Mesendoderm (in vitro differentiated cells): Measurements from ENCODE around the gene FAM110A.

Source experiments
- DNase-seq: peaks from one replicate; pipeline ENCODE4 v3.0.0; 2013
- H2AK5ac ChIP-seq: 2 replicates; pipeline ENCODE4 v1.6.1; 2013; ENCODE audit warnings: low read length, inconsistent platforms
- H2BK120ac ChIP-seq: 2 replicates; pipeline ENCODE4 v1.6.1; 2013; ENCODE audit warnings: low read depth, mild to moderate bottlenecking, low read length, moderate library complexity, mixed read lengths
- H2BK15ac ChIP-seq: replicated peaks from 2 replicates; pipeline ENCODE4 v1.6.1; 2013; ENCODE audit warnings: low read depth, mild to moderate bottlenecking, moderate library complexity
- H2BK5ac ChIP-seq: 2 replicates; pipeline ENCODE4 v1.6.1; 2013; ENCODE audit warnings: low read length, inconsistent platforms
- H3K18ac ChIP-seq: 2 replicates; pipeline ENCODE4 v1.6.1; 2013; ENCODE audit warnings: mild to moderate bottlenecking, low read length, mixed read lengths
- H3K23ac ChIP-seq: one replicate; pipeline ENCODE4 v1.6.1; 2013; ENCODE audit warnings: low read length
- H3K27ac ChIP-seq: 2 replicates; pipeline ENCODE4 v1.5.1; 2013; ENCODE audit warnings: low read depth, mild to moderate bottlenecking, inconsistent platforms, low read length, moderate library complexity
- H3K27me3 ChIP-seq: 2 replicates; pipeline ENCODE4 v1.6.1; 2013; ENCODE audit warnings: low read length, control low read depth, mild to moderate bottlenecking, inconsistent platforms; ENCODE audit not compliant: insufficient read depth, poor library complexity
- H3K36me3 ChIP-seq: 2 replicates; pipeline ENCODE4 v1.6.1; 2013; ENCODE audit warnings: low read length, inconsistent platforms; ENCODE audit not compliant: control insufficient read depth, insufficient read depth
- H3K4ac ChIP-seq: one replicate; pipeline ENCODE4 v1.6.1; 2013; ENCODE audit warnings: low read depth, mild to moderate bottlenecking, low read length, moderate library complexity
- H3K4me1 ChIP-seq: 2 replicates; pipeline ENCODE4 v1.6.1; 2013; ENCODE audit warnings: low read depth, low read length, inconsistent platforms; ENCODE audit not compliant: control insufficient read depth
- H3K4me2 ChIP-seq: 2 replicates; pipeline ENCODE4 v1.6.1; 2013; ENCODE audit warnings: low read length
- H3K4me3 ChIP-seq: 2 replicates; pipeline ENCODE4 v1.5.1; 2013; ENCODE audit warnings: mild to moderate bottlenecking, low read length
- H3K56ac ChIP-seq: one replicate; pipeline ENCODE4 v1.6.1; 2013; ENCODE audit warnings: low read length
- H3K79me1 ChIP-seq: 2 replicates; pipeline ENCODE4 v1.6.1; 2013; ENCODE audit warnings: low read length, inconsistent platforms
- H3K79me2 ChIP-seq: 2 replicates; pipeline ENCODE4 v1.6.1; 2013; ENCODE audit warnings: mild to moderate bottlenecking, low read length; ENCODE audit not compliant: control insufficient read depth, insufficient read depth
- H3K9ac ChIP-seq: 2 replicates; pipeline ENCODE4 v1.6.1; 2013; ENCODE audit warnings: low read length, inconsistent platforms
- H4K5ac ChIP-seq: one replicate; pipeline ENCODE4 v1.6.1; 2013; ENCODE audit warnings: low read length
- H4K8ac ChIP-seq: one replicate; pipeline ENCODE4 v1.6.1; 2013; ENCODE audit warnings: low read depth, mild to moderate bottlenecking, control low read depth, low read length, moderate library complexity
- WGBS: extraction: QIAGEN DNeasy Blood & Tissue Kit; methylation state at CpG from one replicate; pipeline ENCODE4 v1.1.7; 2013; ENCODE audit warnings: low lambda C conversion rate, missing lambda C conversion rate; ENCODE audit not compliant: insufficient coverage; ENCODE audit errors: extremely low coverage; 5-methylcytosine and 5-hydroxymethylcytosine counted together

The FAM110A gene

DNA sequence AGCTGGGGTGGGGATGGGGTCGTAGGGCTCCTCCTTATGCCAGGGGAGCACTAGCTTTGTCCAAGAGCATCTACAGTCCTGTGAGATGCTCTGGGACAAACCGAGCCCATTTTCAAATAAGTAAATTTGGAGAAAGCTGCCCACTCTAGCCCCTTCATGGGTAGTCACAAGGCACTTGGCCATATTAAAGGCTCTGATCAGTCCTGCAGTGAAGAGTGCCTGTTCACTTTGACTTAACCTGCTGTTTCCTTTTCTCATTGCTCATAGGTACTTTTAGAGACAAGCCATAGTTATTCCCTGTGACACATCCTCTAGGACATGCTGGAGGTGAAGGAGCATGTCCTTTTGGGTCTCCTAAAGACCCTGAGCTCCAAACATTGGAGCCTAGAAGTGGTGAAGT is 38.4 kb downstream of the FAM110A start:
- H3K4me1 ChIP-seq: no peaks in the 10 kb centered on the region
- no CpG with 5 or more reads among the region's 2 CpGs for WGBS
- H2AK5ac ChIP-seq: no peak overlapping the region
- H3K36me3 ChIP-seq: no peaks in the 10 kb centered on the region
- no peak overlapping the region for H2BK5ac ChIP-seq
- H3K4me2 ChIP-seq: no peak overlapping the region
- no peak overlapping the region for H3K27ac ChIP-seq
- no peak overlapping the region for H3K4ac ChIP-seq
- no peaks in the 10 kb centered on the region for H3K79me1 ChIP-seq
- no peak for DNase-seq
- H3K23ac ChIP-seq: no peak overlapping the region
- no peaks in the 10 kb centered on the region for H3K79me2 ChIP-seq
- H2BK15ac ChIP-seq: no peak overlapping the region
- H4K8ac ChIP-seq: no peak overlapping the region
- no peak overlapping the region for H2BK120ac ChIP-seq
- H3K9ac ChIP-seq: no peak overlapping the region
- no peak overlapping the region for H3K4me3 ChIP-seq
- no peak overlapping the region for H4K5ac ChIP-seq
- no peak overlapping the region for H3K18ac ChIP-seq
- no peaks in the 10 kb centered on the region for H3K27me3 ChIP-seq
- no peak overlapping the region for H3K56ac ChIP-seq

DNA sequence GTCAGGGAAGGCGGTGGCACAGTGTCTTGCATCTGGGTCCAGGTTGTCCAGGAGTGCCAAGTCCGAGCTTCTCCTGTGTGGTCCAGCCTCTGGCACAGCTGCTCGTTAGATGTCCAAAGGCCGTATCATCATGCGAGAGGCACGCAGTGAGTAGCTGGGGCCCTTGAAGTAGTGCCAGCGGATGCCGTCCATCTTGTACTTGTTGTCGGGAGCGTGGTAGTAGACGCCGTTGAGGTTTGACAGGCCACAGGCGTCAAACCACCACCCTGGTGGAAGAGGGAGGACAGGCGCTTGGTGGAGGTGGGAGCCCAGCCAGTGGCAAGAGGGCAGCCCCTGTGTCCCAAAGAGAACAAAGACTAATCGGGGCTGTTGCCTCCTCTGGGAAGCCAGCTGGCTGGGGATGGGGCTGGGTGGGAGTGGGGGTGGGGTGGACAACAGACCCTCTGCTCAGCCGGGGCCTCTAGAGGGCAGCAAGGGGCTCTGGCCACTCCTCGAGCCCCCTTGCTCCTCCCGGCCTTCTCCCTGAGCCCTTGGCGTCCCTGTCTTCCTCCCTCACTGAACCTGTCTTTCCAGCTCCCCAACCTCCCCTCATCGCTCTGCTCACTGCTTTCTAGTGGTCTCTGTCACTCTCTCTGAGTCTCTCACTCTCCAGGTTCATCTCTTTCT is 39.5 kb downstream of the FAM110A start:
- no peak overlapping the region for H2AK5ac ChIP-seq
- H2BK15ac ChIP-seq: no peak overlapping the region
- H3K27ac ChIP-seq: no peak overlapping the region
- no peaks in the 10 kb centered on the region for H3K36me3 ChIP-seq
- no peaks in the 10 kb centered on the region for H3K27me3 ChIP-seq
- H3K4me2 ChIP-seq: no peak overlapping the region
- H3K4me1 ChIP-seq: no peaks in the 10 kb centered on the region
- WGBS: no CpG with 5 or more reads among the region's 20 CpGs
- H4K5ac ChIP-seq: no peak overlapping the region
- H3K56ac ChIP-seq: no peak overlapping the region
- H2BK120ac ChIP-seq: no peak overlapping the region
- no peak overlapping the region for H2BK5ac ChIP-seq
- H4K8ac ChIP-seq: no peak overlapping the region
- H3K79me2 ChIP-seq: no peaks in the 10 kb centered on the region
- H3K4me3 ChIP-seq: no peak overlapping the region
- H3K23ac ChIP-seq: no peak overlapping the region
- peak; percentile 64 for DNase-seq
- no peaks in the 10 kb centered on the region for H3K79me1 ChIP-seq
- H3K4ac ChIP-seq: no peak overlapping the region
- no peak overlapping the region for H3K18ac ChIP-seq
- H3K9ac ChIP-seq: no peak overlapping the region

DNA sequence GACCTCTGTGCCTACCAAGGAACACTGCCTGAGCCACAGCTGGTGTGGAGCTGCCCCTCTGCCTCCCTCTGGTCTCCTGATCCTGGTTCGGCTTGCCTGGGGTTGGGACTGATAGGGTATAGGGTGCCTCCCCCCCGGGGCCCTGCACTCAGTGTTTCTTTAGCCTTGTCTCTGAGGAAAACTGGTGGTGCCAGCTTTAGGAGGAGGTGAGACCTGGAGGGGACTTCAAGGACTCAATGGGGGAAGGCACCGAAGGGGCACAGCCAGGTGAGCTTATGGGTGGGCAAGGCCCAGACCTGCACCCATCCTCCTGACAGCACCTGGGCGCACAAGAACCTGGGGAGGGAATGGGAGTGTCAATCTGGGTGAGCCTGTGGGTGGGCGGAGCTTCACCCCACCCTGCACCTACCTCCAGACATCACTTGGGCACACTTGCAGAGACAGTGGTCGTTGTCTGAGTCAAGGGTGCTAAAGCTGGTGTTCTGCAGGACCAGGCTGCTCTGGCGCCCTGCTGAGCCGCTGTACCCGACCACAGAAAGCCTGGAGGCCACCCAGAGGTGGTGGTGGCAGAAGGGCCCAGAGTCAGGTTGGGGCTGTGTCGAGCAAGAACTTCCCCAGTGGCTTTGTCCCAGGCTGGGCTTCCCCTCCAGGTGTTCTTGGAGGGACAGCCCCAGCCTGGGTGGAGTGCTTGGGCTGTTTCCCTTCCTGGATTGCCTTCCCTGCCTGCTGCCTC is 40.5 kb downstream of the FAM110A start:
- H3K27me3 ChIP-seq: no peaks in the 10 kb centered on the region
- H3K79me2 ChIP-seq: no peaks in the 10 kb centered on the region
- no peaks in the 10 kb centered on the region for H3K4me1 ChIP-seq
- no peak overlapping the region for H3K56ac ChIP-seq
- no peaks in the 10 kb centered on the region for H3K79me1 ChIP-seq
- no peak overlapping the region for H4K8ac ChIP-seq
- WGBS: no CpG with 5 or more reads among the region's 10 CpGs
- H3K4me3 ChIP-seq: no peak overlapping the region
- no peak overlapping the region for H4K5ac ChIP-seq
- no peak overlapping the region for H2BK120ac ChIP-seq
- H3K36me3 ChIP-seq: no peaks in the 10 kb centered on the region
- H2AK5ac ChIP-seq: no peak overlapping the region
- no peak overlapping the region for H3K9ac ChIP-seq
- H3K27ac ChIP-seq: no peak overlapping the region
- no peak overlapping the region for H3K18ac ChIP-seq
- no peak overlapping the region for H2BK5ac ChIP-seq
- H3K23ac ChIP-seq: no peak overlapping the region
- DNase-seq: no peak
- H3K4me2 ChIP-seq: no peak overlapping the region
- H2BK15ac ChIP-seq: no peak overlapping the region
- H3K4ac ChIP-seq: no peak overlapping the region

DNA sequence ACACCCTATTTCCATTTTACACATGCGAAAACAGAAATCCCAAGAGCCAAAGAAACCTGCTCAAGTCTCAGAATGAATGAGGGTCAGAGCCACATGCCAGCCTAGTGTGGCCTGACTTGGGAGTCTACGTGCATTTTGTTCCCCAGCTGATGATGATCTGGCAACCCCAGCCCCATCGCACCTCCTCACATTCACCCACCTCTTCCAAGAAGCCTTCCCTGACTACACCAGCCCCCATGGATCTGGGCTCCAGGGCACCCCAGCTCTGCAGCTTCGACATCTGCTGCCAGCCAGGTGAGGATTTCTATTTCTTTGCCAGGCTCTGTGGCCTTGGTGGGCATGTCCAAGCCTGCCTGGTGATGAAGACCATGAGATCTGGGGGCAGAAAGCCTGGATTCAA is 41.6 kb downstream of the FAM110A start:
- H4K5ac ChIP-seq: no peak overlapping the region
- no peak overlapping the region for H3K27ac ChIP-seq
- no peaks in the 10 kb centered on the region for H3K27me3 ChIP-seq
- H3K9ac ChIP-seq: no peak overlapping the region
- H3K4me1 ChIP-seq: no peaks in the 10 kb centered on the region
- H3K36me3 ChIP-seq: no peaks in the 10 kb centered on the region
- no peak overlapping the region for H3K23ac ChIP-seq
- no peaks in the 10 kb centered on the region for H3K79me1 ChIP-seq
- no peaks in the 10 kb centered on the region for H3K79me2 ChIP-seq
- no peak overlapping the region for H2AK5ac ChIP-seq
- H3K4ac ChIP-seq: no peak overlapping the region
- no peak overlapping the region for H2BK5ac ChIP-seq
- H2BK15ac ChIP-seq: no peak overlapping the region
- no peak overlapping the region for H2BK120ac ChIP-seq
- H4K8ac ChIP-seq: no peak overlapping the region
- H3K4me3 ChIP-seq: no peak overlapping the region
- no peak overlapping the region for H3K4me2 ChIP-seq
- WGBS: no CpG with 5 or more reads among the region's 4 CpGs
- no peak overlapping the region for H3K56ac ChIP-seq
- DNase-seq: no peak
- no peak overlapping the region for H3K18ac ChIP-seq

DNA sequence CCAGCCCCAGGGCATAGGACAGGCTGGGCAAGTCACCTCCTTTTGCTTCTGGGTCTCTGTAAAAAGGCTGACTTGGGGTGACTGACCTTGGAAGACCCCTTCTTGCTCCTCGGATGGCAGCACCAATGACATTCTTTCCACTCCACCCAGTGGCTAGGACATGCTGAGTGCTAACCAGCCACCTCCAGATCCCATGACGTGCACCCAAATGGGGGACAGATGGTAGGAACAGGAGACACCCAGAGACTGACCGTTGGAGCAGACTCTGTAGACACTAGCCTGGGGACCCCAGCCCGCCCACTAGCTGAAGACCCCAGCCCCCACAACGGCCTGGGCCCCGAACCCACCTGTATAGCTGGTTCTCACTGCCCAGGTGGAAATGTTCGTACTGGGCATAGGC is 44.3 kb downstream of the FAM110A start:
- Histone ChIP-seq H2BK5ac (no peak overlapping the region), H3K27me3 (no peaks in the 10 kb centered on the region), H3K18ac (no peak overlapping the region), H3K4me2 (no peak overlapping the region), H3K9ac (no peak overlapping the region), H3K4me3 (no peak overlapping the region), H3K23ac (no peak overlapping the region), H2BK15ac (no peak overlapping the region), H3K27ac (no peak overlapping the region), H3K36me3 (no peaks in the 10 kb centered on the region), H2BK120ac (no peak overlapping the region), H3K56ac (no peak overlapping the region), H3K4me1 (no peaks in the 10 kb centered on the region), H4K5ac (no peak overlapping the region), H2AK5ac (no peak overlapping the region), H3K79me1 (no peaks in the 10 kb centered on the region), H4K8ac (no peak overlapping the region), H3K4ac (no peak overlapping the region), H3K79me2 (no peaks in the 10 kb centered on the region)
- no CpG with 5 or more reads among the region's 7 CpGs for WGBS
- DNase-seq: no peak
